ENCODE data around the gene SIK3.

- TF ChIP-seq, protein P1, sequence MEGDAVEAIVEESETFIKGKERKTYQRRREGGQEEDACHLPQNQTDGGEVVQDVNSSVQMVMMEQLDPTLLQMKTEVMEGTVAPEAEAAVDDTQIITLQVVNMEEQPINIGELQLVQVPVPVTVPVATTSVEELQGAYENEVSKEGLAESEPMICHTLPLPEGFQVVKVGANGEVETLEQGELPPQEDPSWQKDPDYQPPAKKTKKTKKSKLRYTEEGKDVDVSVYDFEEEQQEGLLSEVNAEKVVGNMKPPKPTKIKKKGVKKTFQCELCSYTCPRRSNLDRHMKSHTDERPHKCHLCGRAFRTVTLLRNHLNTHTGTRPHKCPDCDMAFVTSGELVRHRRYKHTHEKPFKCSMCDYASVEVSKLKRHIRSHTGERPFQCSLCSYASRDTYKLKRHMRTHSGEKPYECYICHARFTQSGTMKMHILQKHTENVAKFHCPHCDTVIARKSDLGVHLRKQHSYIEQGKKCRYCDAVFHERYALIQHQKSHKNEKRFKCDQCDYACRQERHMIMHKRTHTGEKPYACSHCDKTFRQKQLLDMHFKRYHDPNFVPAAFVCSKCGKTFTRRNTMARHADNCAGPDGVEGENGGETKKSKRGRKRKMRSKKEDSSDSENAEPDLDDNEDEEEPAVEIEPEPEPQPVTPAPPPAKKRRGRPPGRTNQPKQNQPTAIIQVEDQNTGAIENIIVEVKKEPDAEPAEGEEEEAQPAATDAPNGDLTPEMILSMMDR (IDR thresholded peaks at IDR 0.05; ENCODE audit: extremely low read depth in 1 of 2, insufficient read depth in 1 of 2, low read depth in 1 of 2, low read length in 2 of 2) = no peak
- TF ChIP-seq POLR2AphosphoS5 (IDR thresholded peaks at IDR 0.05; ENCODE audit: insufficient read depth, low read depth, low read length) = no peak
- TF ChIP-seq EZH2 (IDR thresholded peaks at IDR 0.05; ENCODE audit: borderline replicate concordance, low read depth, low read length, severe bottlenecking) = no peak
These were observed 221.6 kb downstream of the SIK3 start for GRCh38 chr11:116876656-116877055.

Measured in endothelial cell of umbilical vein (primary cell).